Adrenal gland (tissue), 5 donors: ENCODE results near the gene RFXANK.

Source experiments
- CTCF ChIP-seq, 6 experiments: fragments of 450-650 bp in 4 of 6; fragments of 200-600 bp in 2 of 6; sonication (generic) in 1 of 6; IDR thresholded peaks; 1 replicate in 5 of 6; 2 replicates in 1 of 6; pipeline versions ENCODE4 v1.5.1 to v1.8.0; 2016 to 2021; ENCODE audit warnings: antibody characterized with exemption in 6 of 6, mild to moderate bottlenecking in 2 of 6, moderate library complexity in 1 of 6
- POLR2A ChIP-seq, 2 donors: fragments of 450-650 bp; IDR thresholded peaks; one replicate each; pipeline ENCODE4 v1.6.1; 2017; ENCODE audit warnings: antibody characterized with exemption in 2 of 2, mild to moderate bottlenecking in 2 of 2, moderate library complexity in 1 of 2
- donor health status: DM: no; HTN: no; CAD: no.

- TF ChIP-seq CTCF (IDR thresholded peaks at IDR 0.05) = peak; percentile 38 to 70 (median 54)
- no peak for TF ChIP-seq POLR2A (IDR thresholded peaks at IDR 0.05)
Observed at GRCh38 chr19:19185853-19186740, 6.0 kb upstream of the RFXANK start.
